MM.1S (cell line): ENCODE results near the gene ECI2.

ENCODE experiments used
- CTCF ChIP-seq: fragments of 300-600 bp; sonication (generic); IDR thresholded peaks from 2 replicates; pipeline ENCODE4 v1.5.1; 2016; ENCODE audit warnings: antibody characterized with exemption, low read length, mixed read lengths
- EZH2 ChIP-seq: fragments of 300-600 bp; sonication (generic); optimal IDR thresholded peaks from 2 replicates; pipeline ENCODE3; 2017; ENCODE audit warnings: low read depth, mild to moderate bottlenecking, antibody characterized with exemption, low read length, mixed read lengths
- EZH2phosphoT487 ChIP-seq: fragments of 300-600 bp; sonication (generic); IDR thresholded peaks from 2 replicates; pipeline ENCODE4 v1.6.1; 2018; ENCODE audit warnings: antibody characterized with exemption, low read length

GRCh38 chr6:4093288-4093687, 42.1 kb downstream of the ECI2 start:
- no peak for TF ChIP-seq CTCF
- no peak for TF ChIP-seq EZH2phosphoT487
- TF ChIP-seq EZH2: no peak
